ENCODE measurements around the gene BGLAP. TPM values are rescaled to one million over a fixed set of nuclear protein-coding genes. Genes with fewer than 3 reads are reported as not detected.

BGLAP gene
- total RNA-seq, 1 donor from 2014 or later = 1.8 TPM

DNA sequence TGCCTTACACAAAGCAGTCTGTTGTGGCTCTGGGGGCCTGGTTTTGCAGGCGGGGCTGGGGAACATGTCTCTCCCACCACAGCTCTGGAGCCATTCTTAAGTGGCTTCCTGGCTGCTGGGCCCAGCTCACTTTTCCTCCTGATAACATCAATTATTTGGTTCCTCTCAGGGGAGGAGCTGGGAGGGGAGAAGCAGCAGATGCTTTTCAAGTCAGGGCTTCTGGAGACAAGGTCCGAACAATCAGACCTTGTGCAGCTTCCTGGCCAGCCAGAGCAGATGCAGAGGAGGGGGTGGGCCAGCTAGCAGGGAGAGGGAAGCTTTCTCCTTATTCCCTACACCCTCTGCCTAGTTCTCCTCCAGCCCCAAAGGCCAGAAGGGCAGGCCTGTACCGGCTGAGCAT, 9.5 kb downstream of the BGLAP start:
- DNase-seq (ENCODE audit: low spot score) = no peak

DNA sequence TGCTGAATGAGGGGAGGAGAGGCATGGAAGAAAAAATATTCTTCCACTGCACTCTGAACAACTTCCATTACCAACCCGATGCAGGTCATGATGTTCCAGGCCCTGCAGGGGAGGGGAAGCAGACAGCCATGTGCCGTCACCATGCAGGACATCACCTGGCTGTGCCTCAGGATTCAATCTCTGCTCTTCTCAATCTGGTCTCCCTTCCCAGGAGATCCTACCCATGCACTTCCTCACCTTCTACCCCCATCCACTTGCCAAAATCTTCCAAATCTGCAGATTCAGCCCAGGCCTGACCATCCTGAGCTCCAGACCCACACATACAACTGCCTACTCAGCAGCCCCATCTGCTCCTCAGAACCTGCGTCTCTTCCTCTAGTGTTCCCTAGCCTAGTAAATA, 11.7 kb downstream of the BGLAP start:
- ATAC-seq = no peak

More for the DNA sequence above, 9.5 kb downstream of the BGLAP start:
- ATAC-seq = no peak

DNA sequence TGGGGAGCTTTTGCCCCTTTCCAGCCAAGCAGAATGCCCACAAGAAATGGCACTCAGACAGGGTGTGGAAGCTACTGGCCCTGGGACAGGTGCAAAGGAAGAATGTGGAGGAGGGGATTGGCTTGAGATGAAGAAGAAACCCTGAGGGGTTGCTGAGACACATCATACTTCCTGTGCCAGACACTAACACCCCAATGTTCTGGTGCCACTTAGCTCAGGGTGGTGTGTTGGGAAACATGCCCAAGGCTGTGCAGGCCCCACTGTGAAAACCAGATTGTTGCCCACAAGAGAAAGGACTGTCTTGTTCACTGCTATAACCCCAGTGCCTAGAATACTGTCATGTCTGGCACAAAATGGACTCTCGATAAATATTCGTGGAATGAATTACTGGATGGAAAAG, 15.7 kb downstream of the BGLAP start:
- no peak for DNase-seq (ENCODE audit: low spot score)
- ATAC-seq = no peak

More for the DNA sequence above, 11.7 kb downstream of the BGLAP start:
- no peak for DNase-seq (ENCODE audit: low spot score)

DNA sequence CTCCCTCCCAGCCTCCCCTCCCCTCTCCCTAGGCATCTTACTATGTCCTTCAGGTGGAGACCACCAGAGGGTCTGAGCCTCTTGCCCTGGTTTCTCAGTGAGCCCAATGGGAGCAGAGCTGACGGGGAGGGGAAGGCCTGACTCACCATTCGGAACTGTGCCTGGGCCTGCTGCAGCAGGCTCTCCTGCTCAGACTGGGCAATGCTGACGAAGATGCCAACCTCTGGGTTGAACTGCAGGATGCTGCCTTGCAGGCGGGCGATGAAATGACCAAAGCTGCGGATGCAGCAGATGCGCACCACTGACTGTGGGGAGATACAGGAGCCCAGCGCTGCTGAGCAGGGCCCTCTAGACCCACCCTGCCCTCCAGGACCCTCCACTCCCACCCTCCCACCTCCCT, 16.9 kb downstream of the BGLAP start:
- no peak for DNase-seq (ENCODE audit: low spot score)

DNA sequence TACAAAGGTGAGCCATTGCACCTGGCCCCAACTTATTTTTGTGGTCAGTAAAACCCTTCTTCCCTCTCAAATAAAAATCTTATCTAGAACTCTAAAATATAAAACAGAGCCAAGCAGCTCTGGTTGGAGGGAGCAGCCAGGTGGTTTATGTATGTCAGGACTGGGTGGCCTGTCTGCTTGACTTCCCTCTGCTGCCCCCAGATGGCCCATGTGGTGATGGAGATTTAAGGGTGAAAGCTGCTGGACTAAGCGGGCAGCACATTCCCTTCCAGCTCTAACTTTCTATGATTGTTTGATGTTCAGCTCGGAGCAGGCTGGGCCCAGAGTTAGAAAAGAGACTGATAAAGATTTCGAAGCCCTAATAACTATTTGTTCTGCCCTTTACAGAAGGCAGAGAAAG, 17.8 kb downstream of the BGLAP start:
- DNase-seq (ENCODE audit: low spot score) (no peak), ATAC-seq (peak; percentile 43)

More for the DNA sequence above, 16.9 kb downstream of the BGLAP start:
- ATAC-seq = no peak

DNA sequence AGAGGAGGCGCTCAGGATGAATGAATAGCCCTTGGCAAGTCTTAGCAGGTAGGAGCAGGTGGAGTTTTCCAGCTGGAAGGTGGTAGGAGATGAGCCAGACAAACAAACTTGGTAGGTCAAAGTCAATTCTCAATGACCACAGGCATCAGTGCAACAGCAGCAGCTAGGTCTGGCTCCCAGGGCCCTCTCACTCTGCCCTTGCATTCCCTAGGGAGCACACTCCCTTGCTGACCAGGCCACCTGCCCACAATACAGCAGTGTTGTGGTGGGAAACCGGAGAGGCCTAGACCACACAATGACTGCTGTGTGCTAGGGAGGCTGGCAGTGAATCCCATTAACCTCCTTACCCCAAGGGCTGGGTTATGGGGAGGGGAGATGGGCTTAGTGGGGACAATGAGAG, 18.9 kb downstream of the BGLAP start:
- DNase-seq (ENCODE audit: low spot score) (no peak), ATAC-seq (peak; percentile 34)

- DNase-seq (ENCODE audit: low spot score) = no peak
- ATAC-seq = no peak
Observed at GRCh38 chr1:156262461-156263287, 20.7 kb downstream of the BGLAP start.

- ATAC-seq (no peak), DNase-seq (ENCODE audit: low spot score) (no peak)
Observed at GRCh38 chr1:156263288-156263655, 21.3 kb downstream of the BGLAP start.

DNA sequence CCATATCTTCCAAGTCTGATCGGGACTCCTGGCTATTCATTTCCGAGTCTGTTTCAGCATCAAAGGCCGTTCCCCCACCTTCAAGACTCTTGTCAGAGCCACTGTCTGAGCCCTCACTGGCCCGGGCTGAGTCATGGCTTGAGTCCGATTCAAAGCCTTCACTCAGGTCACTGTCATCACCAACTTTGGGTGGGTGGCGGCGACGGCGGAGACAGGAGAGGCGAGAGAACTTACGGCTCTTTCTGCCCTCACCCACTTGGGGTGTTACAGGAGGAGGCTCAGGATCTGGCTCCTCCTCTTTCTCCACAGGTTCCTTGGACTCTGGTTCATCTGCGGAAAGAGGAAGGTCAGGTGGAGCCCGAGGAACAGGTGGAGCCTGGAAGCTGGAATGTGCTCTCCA, 24.1 kb downstream of the BGLAP start:
- ATAC-seq = no peak
- DNase-seq (ENCODE audit: low spot score) = no peak

DNA sequence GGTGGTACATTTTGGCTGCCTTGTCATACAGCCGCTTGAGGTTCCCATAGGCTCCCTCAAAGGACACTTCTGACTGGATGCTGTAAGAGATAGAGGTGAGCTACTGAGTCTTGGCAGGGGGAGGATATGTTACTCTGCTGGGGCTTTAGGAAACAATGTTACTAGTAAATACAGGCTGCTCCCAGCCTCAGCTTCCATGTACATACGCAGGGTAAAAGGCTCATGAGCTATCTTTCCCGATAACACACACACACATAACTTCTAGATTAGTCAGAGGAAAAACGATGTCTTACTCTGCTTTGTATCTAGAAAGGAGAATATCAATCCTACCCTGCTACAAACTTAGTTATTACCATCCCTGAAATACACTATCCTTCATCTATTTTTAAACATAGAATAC, 26.4 kb downstream of the BGLAP start:
- DNase-seq (ENCODE audit: low spot score) = no peak

GRCh38 chr1:156270314-156270713, 28.3 kb downstream of the BGLAP start:
- ATAC-seq = no peak
- DNase-seq (ENCODE audit: low spot score) = no peak

More for the DNA sequence above, 26.4 kb downstream of the BGLAP start:
- ATAC-seq = no peak

DNA sequence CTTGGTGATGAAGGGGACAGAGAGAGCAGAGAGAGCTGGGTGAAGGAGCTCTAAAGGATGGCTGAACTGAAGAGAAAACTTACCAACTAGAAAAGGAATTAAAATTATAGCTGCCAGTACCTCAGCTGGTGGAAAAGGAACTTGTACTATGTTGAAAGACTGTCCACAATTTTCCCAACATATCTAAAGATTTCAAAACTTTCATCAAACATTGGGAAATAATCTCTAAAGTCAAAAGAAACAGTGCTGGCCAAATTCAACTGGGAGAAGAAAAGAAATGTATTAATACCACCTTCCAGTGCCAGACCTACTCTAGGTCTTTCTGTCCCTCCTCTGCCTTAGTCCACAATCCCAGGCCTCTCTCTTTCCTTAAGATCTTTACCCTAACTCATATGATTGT, 34.5 kb downstream of the BGLAP start:
- DNase-seq (ENCODE audit: low spot score) (no peak), ATAC-seq (peak; percentile 18)

- ATAC-seq = peak; percentile 89
- DNase-seq (ENCODE audit: low spot score) = peak; percentile 68
Observed at GRCh38 chr1:156276966-156277381, 35.0 kb downstream of the BGLAP start.

DNA sequence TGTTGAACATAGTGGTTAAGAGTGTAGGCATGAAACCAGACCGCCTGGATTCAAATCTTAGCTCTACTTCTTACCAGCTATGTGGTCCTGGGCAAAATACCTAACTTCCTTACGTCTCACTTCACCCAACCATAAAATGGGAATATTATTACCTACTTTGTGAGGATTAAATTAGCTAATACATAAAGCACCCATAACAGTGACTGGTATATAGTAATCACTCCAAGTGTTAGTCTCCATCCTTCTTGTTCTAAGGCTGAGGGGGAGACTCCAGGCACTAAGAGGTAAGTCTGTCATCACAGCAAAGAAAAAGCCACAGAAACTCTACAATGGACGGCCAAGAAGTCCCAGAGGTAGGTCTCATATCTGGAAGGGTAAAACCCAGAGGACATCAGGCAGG, 37.9 kb downstream of the BGLAP start:
- DNase-seq (ENCODE audit: low spot score) (no peak), ATAC-seq (no peak)

- DNase-seq (ENCODE audit: low spot score) (no peak), ATAC-seq (no peak)
Observed at GRCh38 chr1:156281281-156281680, 39.3 kb downstream of the BGLAP start.

- DNase-seq (ENCODE audit: low spot score) (no peak), ATAC-seq (peak; percentile 10)
Observed at GRCh38 chr1:156281693-156282478, 39.9 kb downstream of the BGLAP start.

DNA sequence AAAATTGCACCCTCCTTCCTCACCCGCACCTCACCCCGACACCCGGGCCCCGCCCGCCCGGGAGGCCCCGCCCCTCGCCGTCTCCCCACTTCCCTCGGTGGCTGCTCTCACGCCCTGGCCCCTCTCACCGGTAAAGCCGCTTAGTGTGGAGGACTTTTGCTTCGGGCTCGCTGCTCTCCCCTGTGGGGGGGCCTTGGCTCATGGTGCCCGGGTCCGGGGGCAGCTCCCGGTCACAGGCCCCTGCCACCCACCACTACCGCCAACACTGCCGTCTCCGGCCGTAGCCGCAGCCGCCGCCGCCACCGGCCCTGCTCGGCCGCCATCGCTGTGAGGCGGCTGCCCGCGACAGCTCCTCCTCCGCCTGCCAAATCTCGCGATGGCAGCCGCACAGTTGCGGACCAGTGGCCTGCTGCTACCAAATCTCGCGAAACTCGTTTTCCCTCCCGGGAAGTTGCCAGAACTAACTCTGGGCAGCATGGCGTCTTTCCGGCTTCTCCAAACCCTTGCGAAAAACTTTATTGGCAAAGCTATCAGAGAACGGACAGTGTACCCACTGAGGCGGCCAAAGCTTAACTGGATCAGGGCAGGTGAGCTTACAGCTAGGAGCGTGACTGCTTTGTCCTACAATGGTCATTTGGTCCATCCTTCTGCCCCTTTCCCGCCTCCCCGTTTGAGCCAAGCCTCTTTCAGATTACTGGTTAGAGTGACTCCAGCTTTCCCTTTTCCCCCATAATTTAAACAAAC, 40.7 kb downstream of the BGLAP start, which contains the start of gene SMG5:
TSS of gene SMG5 (minus strand) at position 347 of the 744 bp plus-strand sequence. CDS start at position 202, 145 bp downstream.
- peak; percentile 92 for ATAC-seq
- peak; percentile 98 for DNase-seq (ENCODE audit: low spot score)

- no peak for ATAC-seq
- no peak for DNase-seq (ENCODE audit: low spot score)
Observed at GRCh38 chr1:156283521-156283920, 41.5 kb downstream of the BGLAP start.

GRCh38 chr1:156284112-156284511, 42.1 kb downstream of the BGLAP start, which contains the start of gene TMEM79:
Gene TMEM79 (plus strand): TSS chr1:156284325. CDS start chr1:156285227, 902 bp downstream.
- ATAC-seq (no peak), DNase-seq (ENCODE audit: low spot score) (no peak)

- ATAC-seq (no peak), DNase-seq (ENCODE audit: low spot score) (no peak)
Observed at GRCh38 chr1:156284757-156285156, 42.8 kb downstream of the BGLAP start.

- no peak for DNase-seq (ENCODE audit: low spot score)
- no peak for ATAC-seq
Observed at GRCh38 chr1:156285437-156285836, 43.5 kb downstream of the BGLAP start.

Data from left lobe of liver (tissue), 2 donors.